Duodenal mucosa (tissue), 2 donors: ENCODE results near the gene NCS1.

Experiments used
- H3K27ac ChIP-seq: one replicate; pipeline ENCODE4 v1.7.0; 2013; ENCODE audit warnings: low read depth, low read length
- H3K27me3 ChIP-seq, 2 donors: one replicate each; pipeline ENCODE4 v1.7.0; 2013; ENCODE audit warnings: low read length in 2 of 2, control low read depth in 1 of 2; ENCODE audit not compliant: insufficient read depth in 2 of 2, control insufficient read depth in 1 of 2
- H3K36me3 ChIP-seq, 2 donors: one replicate each; pipeline ENCODE4 v1.7.0; 2013; ENCODE audit warnings: low read length in 2 of 2, control low read depth in 1 of 2; ENCODE audit not compliant: insufficient read depth in 2 of 2, control insufficient read depth in 1 of 2
- H3K4me1 ChIP-seq, 2 donors: one replicate each; pipeline ENCODE4 v1.7.0; 2013; ENCODE audit warnings: low read length in 2 of 2, control low read depth in 1 of 2; ENCODE audit not compliant: insufficient read depth in 2 of 2, control insufficient read depth in 1 of 2
- H3K4me3 ChIP-seq, 2 donors: one replicate each; pipeline ENCODE4 v1.7.0; 2013; ENCODE audit warnings: low read length in 2 of 2, low read depth in 1 of 2
- H3K9ac ChIP-seq, 2 donors: one replicate each; pipeline ENCODE4 v1.7.0; 2013; ENCODE audit warnings: low read length in 2 of 2, low read depth in 1 of 2
- H3K9me3 ChIP-seq, 2 donors: one replicate each; pipeline ENCODE4 v1.7.0; 2013; ENCODE audit warnings: low read length in 2 of 2, control low read depth in 1 of 2; ENCODE audit not compliant: control insufficient read depth in 1 of 2

Gene NCS1

DNA sequence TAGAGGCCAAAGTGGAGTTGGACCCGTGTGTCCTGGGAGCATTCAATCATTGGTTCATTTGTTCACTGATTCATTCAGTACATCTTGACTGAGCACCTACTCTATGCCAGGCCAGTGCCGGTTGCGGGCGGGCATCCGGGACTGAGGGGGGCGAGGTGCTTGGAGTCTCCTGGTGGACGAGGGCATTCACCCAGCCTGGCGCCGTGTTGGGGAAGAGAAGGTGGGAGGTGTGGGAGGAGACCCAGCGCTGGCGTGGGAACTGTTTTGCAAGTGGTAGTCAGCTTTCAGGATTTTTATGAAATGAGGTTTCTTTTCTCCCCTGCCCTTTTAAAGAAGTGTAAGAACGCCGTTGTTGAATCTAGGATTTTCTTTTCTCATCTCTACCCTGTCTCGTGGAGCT lies 37.2 kb downstream of the NCS1 start:
- no peaks in the 10 kb centered on the region for H3K4me1 ChIP-seq
- H3K9ac ChIP-seq: no peak overlapping the region
- no peaks in the 10 kb centered on the region for H3K36me3 ChIP-seq
- no peaks in the 10 kb centered on the region for H3K9me3 ChIP-seq
- H3K4me3 ChIP-seq: no peak overlapping the region
- no peak overlapping the region for H3K27ac ChIP-seq
- no peaks in the 10 kb centered on the region for H3K27me3 ChIP-seq

DNA sequence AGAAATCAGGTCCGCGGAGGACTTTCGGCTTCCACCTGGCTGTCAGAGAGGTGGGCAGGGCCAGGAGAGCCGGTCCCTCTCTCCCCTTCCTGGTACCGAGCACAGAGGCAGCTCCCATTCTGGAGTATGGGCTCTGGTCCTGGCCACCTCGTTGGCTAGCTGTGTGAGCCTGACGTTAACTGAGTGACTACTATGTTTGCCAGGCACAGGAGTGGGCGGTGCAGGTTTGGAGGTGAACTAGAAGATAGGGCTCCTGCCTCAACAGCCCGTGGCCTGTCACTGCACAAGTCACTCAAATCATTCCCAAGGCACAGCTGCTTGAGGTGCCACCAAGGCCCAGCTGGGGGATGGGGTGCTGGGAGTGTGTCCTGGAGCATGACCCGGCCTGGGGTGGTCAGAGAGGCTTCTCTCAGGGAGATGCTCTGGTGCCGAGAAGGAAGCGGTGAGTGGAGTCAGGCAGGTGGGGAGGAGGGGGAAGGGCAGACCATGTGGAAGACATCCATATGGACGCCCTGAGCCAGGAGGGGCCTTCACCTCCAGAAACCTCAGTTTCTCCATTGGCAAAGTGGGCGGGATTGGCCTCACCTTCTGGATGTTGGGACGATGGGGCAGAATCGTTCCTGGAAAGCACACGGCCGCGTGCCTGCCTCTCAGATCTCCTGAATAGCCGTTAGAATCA lies 39.5 kb downstream of the NCS1 start:
- H3K4me3 ChIP-seq: no peak overlapping the region
- no peaks in the 10 kb centered on the region for H3K4me1 ChIP-seq
- no peaks in the 10 kb centered on the region for H3K27me3 ChIP-seq
- H3K36me3 ChIP-seq: no peaks in the 10 kb centered on the region
- H3K9me3 ChIP-seq: no peaks in the 10 kb centered on the region
- H3K27ac ChIP-seq: no peak overlapping the region
- no peak overlapping the region for H3K9ac ChIP-seq

DNA sequence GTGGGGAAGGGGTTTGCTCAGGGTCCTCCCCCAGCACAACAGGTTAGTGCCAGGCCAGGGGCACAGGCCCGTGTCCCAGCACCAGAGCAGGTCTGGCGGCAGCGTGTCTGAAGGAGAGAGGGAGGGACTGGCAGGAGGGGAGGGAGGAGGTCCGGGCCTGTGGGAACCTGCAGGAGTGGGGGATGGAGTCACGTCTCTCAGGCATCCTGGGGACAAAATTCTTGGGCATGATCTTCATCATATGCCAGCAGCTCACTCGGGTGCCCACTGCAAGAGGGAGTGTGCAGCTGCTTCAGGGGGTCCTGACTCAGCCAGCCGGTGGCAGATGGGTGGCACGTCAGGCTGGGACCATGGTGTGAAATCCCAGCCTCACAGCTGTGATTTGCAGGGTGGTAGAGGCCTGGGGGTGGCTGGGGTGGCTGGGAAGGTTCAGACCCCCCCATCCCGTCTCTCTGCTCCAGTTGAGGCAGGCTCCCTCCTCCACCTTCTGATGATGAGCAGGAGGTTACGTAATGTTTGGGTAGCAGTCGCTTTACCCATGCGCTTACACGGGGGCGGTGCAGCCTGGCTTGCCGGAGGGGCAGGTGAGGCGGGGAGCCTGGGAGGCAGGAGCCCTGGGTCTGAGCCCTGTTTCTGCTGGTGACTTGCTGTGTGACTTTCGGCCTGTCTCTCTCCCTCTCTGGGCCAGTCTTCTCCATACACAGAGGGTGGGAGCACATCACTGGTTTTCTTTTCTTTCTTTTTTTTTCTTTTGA lies 40.5 kb downstream of the NCS1 start:
- Histone ChIP-seq H3K9ac (no peak overlapping the region), H3K27ac (no peak overlapping the region), H3K27me3 (no peaks in the 10 kb centered on the region), H3K4me1 (no peaks in the 10 kb centered on the region), H3K9me3 (no peaks in the 10 kb centered on the region), H3K36me3 (no peaks in the 10 kb centered on the region), H3K4me3 (no peak overlapping the region)

DNA sequence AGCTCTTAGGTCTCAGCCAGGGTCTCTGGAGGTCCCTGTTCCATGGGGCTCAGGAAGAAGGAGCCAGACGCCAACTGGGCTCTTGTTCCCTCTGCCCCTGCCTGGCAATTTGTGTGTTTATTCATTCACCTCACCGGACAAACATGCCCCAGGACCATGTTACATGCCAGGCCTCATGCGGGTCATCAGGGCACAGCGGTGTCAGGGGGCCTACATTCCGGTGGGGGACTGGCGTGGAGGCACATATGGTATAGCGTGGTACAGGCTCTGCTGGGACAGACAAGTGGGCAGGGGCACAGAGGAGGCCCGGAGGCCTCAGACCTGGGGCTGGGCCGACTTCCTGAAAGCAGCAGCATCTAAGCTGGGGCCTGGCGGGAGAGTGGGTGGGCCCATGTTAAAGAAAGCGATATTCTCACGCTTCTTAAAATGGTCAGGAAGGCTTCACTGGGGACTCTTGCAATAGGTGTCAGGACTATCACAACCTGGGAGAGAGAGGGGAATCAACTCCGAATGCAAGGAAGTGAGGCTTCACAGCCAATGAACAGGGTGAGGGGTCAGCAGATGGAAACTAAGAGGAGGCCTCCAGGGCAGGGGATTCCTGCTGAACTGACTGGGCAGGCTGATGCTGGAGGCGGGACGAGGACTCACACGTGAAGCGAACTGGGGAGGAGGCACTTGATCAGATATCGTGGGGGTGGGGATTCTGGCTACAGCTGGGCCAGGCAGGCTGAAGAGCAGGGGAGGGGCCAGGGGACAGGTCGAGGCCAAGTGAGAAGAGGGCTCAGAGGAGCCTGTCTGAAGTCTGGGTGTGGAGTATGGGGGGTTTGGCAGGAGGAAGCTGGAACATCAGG lies 41.9 kb downstream of the NCS1 start:
- no peak overlapping the region for H3K4me3 ChIP-seq
- H3K36me3 ChIP-seq: no peaks in the 10 kb centered on the region
- H3K9ac ChIP-seq: no peak overlapping the region
- no peak overlapping the region for H3K27ac ChIP-seq
- H3K27me3 ChIP-seq: no peaks in the 10 kb centered on the region
- no peaks in the 10 kb centered on the region for H3K4me1 ChIP-seq
- H3K9me3 ChIP-seq: no peaks in the 10 kb centered on the region

DNA sequence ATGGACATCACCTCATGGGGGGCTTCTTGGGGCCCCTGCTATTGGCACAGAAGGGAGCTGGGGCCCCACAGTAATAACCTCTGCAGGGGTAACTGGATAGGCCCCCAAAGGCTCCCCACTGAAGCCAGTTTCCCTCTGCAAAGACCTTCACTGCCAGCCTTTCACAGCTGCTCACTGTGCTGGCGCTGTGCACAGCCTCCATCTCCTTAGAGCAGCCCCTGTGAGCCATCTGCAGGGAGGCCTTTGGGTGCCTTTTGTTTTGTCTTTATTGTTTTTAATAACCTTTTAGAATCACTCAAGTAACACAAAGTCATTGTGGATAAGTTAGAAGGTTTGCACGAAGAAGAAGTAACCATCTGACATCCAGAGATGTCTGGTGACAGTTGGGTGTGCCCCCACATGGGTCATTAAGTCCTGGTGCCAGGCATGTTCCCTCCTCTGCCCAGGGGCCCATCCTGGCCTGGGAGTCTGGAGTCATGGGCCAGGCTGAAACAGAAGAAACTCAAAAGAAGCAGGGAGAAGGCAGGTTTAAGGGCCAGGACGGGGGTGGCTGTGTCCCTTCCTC lies 42.7 kb downstream of the NCS1 start:
- Histone ChIP-seq H3K4me3 (no peak overlapping the region), H3K9ac (no peak overlapping the region), H3K4me1 (no peaks in the 10 kb centered on the region), H3K27ac (no peak overlapping the region), H3K27me3 (no peaks in the 10 kb centered on the region), H3K36me3 (no peaks in the 10 kb centered on the region), H3K9me3 (no peaks in the 10 kb centered on the region)

DNA sequence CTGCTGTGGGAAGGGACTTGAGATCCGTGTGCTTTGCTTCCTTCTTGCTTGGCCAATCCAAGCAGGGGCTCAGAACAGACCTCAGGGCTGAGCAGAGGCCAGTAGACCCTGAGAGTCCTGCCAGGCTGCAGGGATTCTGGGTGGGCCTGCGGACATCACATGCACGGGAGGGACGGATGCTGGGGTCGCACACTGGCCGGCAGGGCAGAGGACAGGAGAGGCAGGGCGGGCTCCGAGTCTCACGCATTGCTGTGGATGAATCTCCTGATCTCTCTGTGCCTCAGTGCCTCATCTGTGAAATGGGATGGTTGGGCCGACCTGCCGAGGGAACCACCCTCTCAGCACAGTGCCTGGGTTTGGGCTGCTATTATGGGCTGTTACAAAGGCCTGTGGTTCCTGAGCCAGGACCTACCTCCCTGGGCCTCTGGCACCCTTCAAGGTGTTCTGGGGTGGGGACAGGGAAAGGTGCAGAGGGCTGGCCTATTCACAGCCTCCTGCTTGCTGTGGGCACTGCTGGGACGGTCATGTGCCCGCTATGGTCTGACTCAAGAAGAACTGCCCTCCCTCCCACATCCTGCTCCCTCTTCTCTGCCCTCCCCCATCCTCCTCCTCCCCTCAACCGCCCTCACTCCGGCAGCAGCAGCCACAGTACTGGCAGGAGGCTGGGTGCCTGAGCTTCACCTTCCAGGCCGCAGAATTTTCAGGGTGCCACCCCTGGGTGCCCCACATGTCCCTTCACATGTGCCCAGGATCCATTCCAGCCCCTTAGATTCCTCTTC lies 43.3 kb downstream of the NCS1 start:
- H3K4me1 ChIP-seq: no peaks in the 10 kb centered on the region
- no peaks in the 10 kb centered on the region for H3K27me3 ChIP-seq
- no peak overlapping the region for H3K27ac ChIP-seq
- H3K36me3 ChIP-seq: no peaks in the 10 kb centered on the region
- H3K9ac ChIP-seq: no peak overlapping the region
- H3K9me3 ChIP-seq: no peaks in the 10 kb centered on the region
- no peak overlapping the region for H3K4me3 ChIP-seq

DNA sequence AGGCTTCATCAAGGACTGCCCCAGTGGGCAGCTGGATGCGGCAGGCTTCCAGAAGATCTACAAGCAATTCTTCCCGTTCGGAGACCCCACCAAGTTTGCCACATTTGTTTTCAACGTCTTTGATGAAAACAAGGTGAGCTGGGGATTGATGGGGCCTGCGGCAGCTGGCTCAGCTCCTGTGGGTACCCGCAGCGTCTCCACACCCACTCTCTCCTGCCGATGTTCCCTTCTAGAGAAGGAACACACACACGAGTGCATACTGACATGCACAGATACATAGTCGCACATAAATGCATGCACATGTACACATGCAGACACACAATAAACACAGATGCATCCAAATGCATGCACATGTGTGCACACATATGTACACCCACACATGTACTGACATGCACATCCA lies 45.6 kb downstream of the NCS1 start:
- H3K27me3 ChIP-seq: no peaks in the 10 kb centered on the region
- H3K36me3 ChIP-seq: no peaks in the 10 kb centered on the region
- no peaks in the 10 kb centered on the region for H3K9me3 ChIP-seq
- no peak overlapping the region for H3K27ac ChIP-seq
- no peaks in the 10 kb centered on the region for H3K4me1 ChIP-seq
- no peak overlapping the region for H3K9ac ChIP-seq
- no peak overlapping the region for H3K4me3 ChIP-seq

DNA sequence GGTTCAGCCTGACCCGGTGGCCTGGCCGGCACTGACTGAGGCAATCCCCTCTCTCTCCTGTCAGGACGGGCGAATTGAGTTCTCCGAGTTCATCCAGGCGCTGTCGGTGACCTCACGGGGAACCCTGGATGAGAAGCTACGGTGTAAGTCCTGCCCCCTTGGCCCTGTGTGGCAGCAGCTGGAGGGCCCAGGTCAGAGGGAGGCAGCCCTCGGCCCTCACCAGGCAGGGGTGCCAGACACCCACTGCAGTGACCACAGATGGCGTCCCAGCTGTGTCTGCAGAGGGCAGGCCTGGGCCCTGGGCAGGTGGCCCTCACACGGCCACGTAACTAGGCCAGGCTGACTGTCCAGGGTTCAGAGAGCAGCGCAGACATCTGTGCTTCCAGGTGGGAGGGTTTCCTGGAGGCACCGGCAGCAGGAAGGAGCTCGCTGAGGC lies 47.5 kb downstream of the NCS1 start:
- no peak overlapping the region for H3K27ac ChIP-seq
- H3K27me3 ChIP-seq: no peaks in the 10 kb centered on the region
- H3K4me1 ChIP-seq: no peaks in the 10 kb centered on the region
- H3K9ac ChIP-seq: no peak overlapping the region
- H3K36me3 ChIP-seq: no peaks in the 10 kb centered on the region
- no peaks in the 10 kb centered on the region for H3K9me3 ChIP-seq
- H3K4me3 ChIP-seq: no peak overlapping the region

DNA sequence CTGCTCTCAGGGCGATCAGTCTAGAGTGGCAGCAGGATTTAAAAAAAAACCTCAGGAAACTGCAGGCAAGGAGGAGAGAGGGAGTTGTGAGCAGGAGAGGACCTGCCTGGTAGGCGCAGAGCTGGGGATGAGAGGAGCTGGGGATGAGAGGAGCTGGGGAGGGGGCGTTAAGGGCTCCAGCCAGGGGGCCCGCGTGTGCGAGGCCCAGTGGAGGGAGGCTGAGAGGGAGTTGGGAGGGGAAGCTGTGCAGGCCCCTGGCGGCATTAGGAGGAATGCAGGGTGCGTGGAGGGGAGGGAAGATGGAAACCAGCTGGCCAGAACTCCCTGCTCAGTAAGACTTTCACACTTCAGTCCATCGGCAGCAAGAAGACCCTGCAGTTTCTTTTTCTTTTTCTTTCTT lies 48.1 kb downstream of the NCS1 start:
- H3K27ac ChIP-seq: no peak overlapping the region
- no peaks in the 10 kb centered on the region for H3K36me3 ChIP-seq
- no peaks in the 10 kb centered on the region for H3K27me3 ChIP-seq
- H3K4me3 ChIP-seq: no peak overlapping the region
- H3K4me1 ChIP-seq: no peaks in the 10 kb centered on the region
- H3K9me3 ChIP-seq: no peaks in the 10 kb centered on the region
- no peak overlapping the region for H3K9ac ChIP-seq
